HUDEP-2 (cell line): Measurements from ENCODE around the gene ADCY4.

Experiments
- DNase-seq, 76 experiments: peaks; one replicate each; lab custom pipeline; 2025; ENCODE audit not compliant: unreplicated experiment in 76 of 76; lab: John Stamatoyannopoulos, UW

ADCY4 gene

GRCh38 chr14:24280797-24281460 is 53.9 kb downstream of the ADCY4 start:
- DNase-seq = no peak

GRCh38 chr14:24279301-24280186 is 55.3 kb downstream of the ADCY4 start:
- peak in 69 of 76 experiments; percentile 12 to 82 (median 50) for DNase-seq

- peak in 36 of 76 experiments; percentile 10 to 79 (median 46) for DNase-seq
Measured at GRCh38 chr14:24278424-24278823, 56.4 kb downstream of the ADCY4 start.

GRCh38 chr14:24277606-24278321 is 57.1 kb downstream of the ADCY4 start:
- DNase-seq = peak in 59 of 76 experiments; percentile 4 to 67 (median 38)

- DNase-seq = no peak
Measured at GRCh38 chr14:24277071-24277470, 57.8 kb downstream of the ADCY4 start.

- DNase-seq = peak in 32 of 76 experiments; percentile 4 to 57 (median 24)
Measured at GRCh38 chr14:24274101-24274543, 60.7 kb downstream of the ADCY4 start.

- DNase-seq = peak in 1 of 76 experiments; percentile 13
Measured at GRCh38 chr14:24273422-24273998, 61.4 kb downstream of the ADCY4 start.

- DNase-seq = no peak
Measured at GRCh38 chr14:24272467-24272866, 62.4 kb downstream of the ADCY4 start.

- no peak for DNase-seq
Measured at GRCh38 chr14:24271834-24272263, 63.0 kb downstream of the ADCY4 start.

- peak in 72 of 76 experiments; percentile 28 to 87 (median 72) for DNase-seq
Measured at GRCh38 chr14:24271134-24271833, 63.6 kb downstream of the ADCY4 start, which contains the start of gene RABGGTA. RABGGTA (minus strand) TSS chr14:24271597; CDS start chr14:24271115, 482 bp downstream.

GRCh38 chr14:24270537-24271133 is 64.2 kb downstream of the ADCY4 start:
- peak in 1 of 76 experiments; percentile 21 for DNase-seq

GRCh38 chr14:24269910-24270536 is 64.8 kb downstream of the ADCY4 start:
- no peak for DNase-seq

GRCh38 chr14:24269368-24269767 is 65.5 kb downstream of the ADCY4 start:
- no peak for DNase-seq
